H9 (cell line): ENCODE measurements around the gene ORMDL2. TPM values are rescaled to one million over a fixed set of nuclear protein-coding genes. Genes with fewer than 3 reads are reported as not detected.
A peak's percentile ranks its signal among the peaks of the same experiment; 100 is the strongest.

Experiments used
- DNase-seq: peaks from one replicate; pipeline ENCODE4 v3.0.0-alpha.2; 2017
- H2AFZ ChIP-seq: one replicate; pipeline ENCODE4 v1.6.1; 2013; ENCODE audit warnings: mild to moderate bottlenecking, low read length, control low read depth, moderate library complexity
- H2AK5ac ChIP-seq: 2 replicates; pipeline ENCODE4 v1.6.1; 2013; ENCODE audit warnings: low read length, control low read depth, mixed read lengths; ENCODE audit not compliant: insufficient read length
- H2BK120ac ChIP-seq: one replicate; pipeline ENCODE4 v1.6.1; 2013; ENCODE audit warnings: low read depth, mild to moderate bottlenecking, low read length, control low read depth, inconsistent platforms; ENCODE audit not compliant: poor library complexity, severe bottlenecking
- H2BK12ac ChIP-seq: 2 replicates; pipeline ENCODE4 v1.6.1; 2013; ENCODE audit warnings: low read length, control low read depth, mixed read lengths, low read depth; ENCODE audit not compliant: insufficient read length
- H2BK15ac ChIP-seq: 2 replicates; pipeline ENCODE4 v1.6.1; 2013; ENCODE audit warnings: low read depth, low read length, control low read depth
- H2BK20ac ChIP-seq: one replicate; pipeline ENCODE4 v1.6.1; 2013; ENCODE audit warnings: low read depth, mild to moderate bottlenecking, low read length, control low read depth, inconsistent platforms; ENCODE audit not compliant: poor library complexity, severe bottlenecking
- H2BK5ac ChIP-seq: 2 replicates; pipeline ENCODE4 v1.6.1; 2013; ENCODE audit warnings: low read length, control low read depth, mixed read lengths; ENCODE audit not compliant: insufficient read length
- H3K14ac ChIP-seq: 2 replicates; pipeline ENCODE4 v1.6.1; 2013; ENCODE audit warnings: low read length, control low read depth; ENCODE audit not compliant: insufficient read depth
- H3K18ac ChIP-seq: 2 replicates; pipeline ENCODE4 v1.6.1; 2013; ENCODE audit warnings: low read depth, mild to moderate bottlenecking, mixed read lengths, low read length, control low read depth; ENCODE audit not compliant: insufficient read length
- H3K23ac ChIP-seq: 2 replicates; pipeline ENCODE4 v1.6.1; 2013; ENCODE audit warnings: low read length, control low read depth, mixed read lengths, low read depth; ENCODE audit not compliant: insufficient read length
- H3K23me2 ChIP-seq: 2 replicates; pipeline ENCODE4 v1.6.1; 2013; ENCODE audit warnings: low read depth, mild to moderate bottlenecking, mixed read lengths, low read length, control low read depth; ENCODE audit not compliant: insufficient read length, poor library complexity, severe bottlenecking
- H3K27ac ChIP-seq: 2 replicates; pipeline ENCODE4 v1.5.1; 2013; ENCODE audit warnings: low read length, control low read depth, mixed read lengths, low read depth; ENCODE audit not compliant: insufficient read length
- H3K27me3 ChIP-seq: 2 replicates; pipeline ENCODE4 v1.6.1; 2013; ENCODE audit warnings: low read length, control low read depth, inconsistent platforms; ENCODE audit not compliant: insufficient read depth
- H3K4ac ChIP-seq: 2 replicates; pipeline ENCODE4 v1.6.1; 2013; ENCODE audit warnings: low read depth, mild to moderate bottlenecking, control low read depth, inconsistent platforms, low read length, moderate library complexity
- H3K4me1 ChIP-seq: 2 replicates; pipeline ENCODE4 v1.6.1; 2013; ENCODE audit warnings: low read length, control low read depth, inconsistent platforms; ENCODE audit not compliant: insufficient read depth
- H3K4me2 ChIP-seq: 2 replicates; pipeline ENCODE4 v1.6.1; 2013; ENCODE audit warnings: low read length, control low read depth, mixed read lengths; ENCODE audit not compliant: insufficient read length, insufficient read depth
- H3K56ac ChIP-seq: 2 replicates; pipeline ENCODE4 v1.6.1; 2013; ENCODE audit warnings: low read depth, mild to moderate bottlenecking, mixed read lengths, low read length, control low read depth; ENCODE audit not compliant: insufficient read length
- H3K79me1 ChIP-seq: 2 replicates; pipeline ENCODE4 v1.6.1; 2013; ENCODE audit warnings: low read depth, mild to moderate bottlenecking, moderate library complexity, low read length, control low read depth, inconsistent platforms; ENCODE audit not compliant: insufficient read depth, poor library complexity, severe bottlenecking
- H3K79me2 ChIP-seq: 2 replicates; pipeline ENCODE4 v1.6.1; 2013; ENCODE audit warnings: low read length, control low read depth, inconsistent platforms; ENCODE audit not compliant: insufficient read depth
- H3K9ac ChIP-seq: 2 replicates; pipeline ENCODE4 v1.6.1; 2013; ENCODE audit warnings: low read length, control low read depth, mixed read lengths; ENCODE audit not compliant: insufficient read length; ENCODE audit errors: extremely low read depth
- H3K9me3 ChIP-seq: one replicate; pipeline ENCODE4 v1.6.1; 2013; ENCODE audit warnings: low read depth, low read length, inconsistent platforms; ENCODE audit not compliant: control insufficient read depth
- H3T11ph ChIP-seq: one replicate; pipeline ENCODE4 v1.6.1; 2013; ENCODE audit warnings: mild to moderate bottlenecking, low read length, control low read depth, inconsistent platforms
- H4K20me1 ChIP-seq: one replicate; pipeline ENCODE4 v1.6.1; 2013; ENCODE audit not compliant: control insufficient read depth, insufficient read length, insufficient read depth
- H4K5ac ChIP-seq: 2 replicates; pipeline ENCODE4 v1.6.1; 2013; ENCODE audit warnings: low read depth, mild to moderate bottlenecking, mixed read lengths, low read length, control low read depth; ENCODE audit not compliant: insufficient read length
- H4K8ac ChIP-seq: replicated peaks from 2 replicates; pipeline ENCODE4 v1.6.1; 2013; ENCODE audit warnings: low read length, control low read depth, mixed read lengths, low read depth; ENCODE audit not compliant: insufficient read length
- H4K91ac ChIP-seq: 2 replicates; pipeline ENCODE4 v1.6.1; 2013; ENCODE audit warnings: low read depth, mild to moderate bottlenecking, moderate library complexity, mixed read lengths, low read length, control low read depth; ENCODE audit not compliant: insufficient read length
- H3K27ac Mint-ChIP-seq, 3 experiments: 2 replicates in 2 of 3; 3 replicates in 1 of 3; pipeline ENCODE4 v1.8.0; 2020 to 2021; ENCODE audit warnings: mixed read lengths in 3 of 3, mild to moderate bottlenecking in 1 of 3, moderate library complexity in 1 of 3
- H3K27me3 Mint-ChIP-seq: 2 replicates; pipeline ENCODE4 v1.8.0; 2021; ENCODE audit warnings: low read depth, mild to moderate bottlenecking, moderate library complexity, mixed read lengths
- H3K36me3 Mint-ChIP-seq, 3 experiments: 2 replicates in 2 of 3; 3 replicates in 1 of 3; pipeline ENCODE4 v1.8.0; 2020 to 2021; ENCODE audit warnings: low read depth in 3 of 3, mixed read lengths in 3 of 3; ENCODE audit not compliant: insufficient read depth in 1 of 3
- H3K4me1 Mint-ChIP-seq, 2 experiments: 2 replicates each; pipeline ENCODE4 v1.8.0; 2020; ENCODE audit warnings: mixed read lengths in 2 of 2
- H3K4me3 Mint-ChIP-seq, 2 experiments: 2 replicates in 1 of 2; 3 replicates in 1 of 2; pipeline ENCODE4 v1.8.0; 2020 to 2021; ENCODE audit warnings: mild to moderate bottlenecking in 2 of 2, mixed read lengths in 2 of 2, moderate library complexity in 1 of 2
- H3K9me3 Mint-ChIP-seq, 2 experiments: 2 replicates in 1 of 2; 3 replicates in 1 of 2; pipeline ENCODE4 v1.8.0; 2020; ENCODE audit warnings: mild to moderate bottlenecking in 2 of 2, mixed read lengths in 2 of 2, moderate library complexity in 1 of 2
- CTCF ChIP-seq: fragments of 200-600 bp; sonication (generic); conservative IDR thresholded peaks from 3 replicates; pipeline ENCODE4 v1.8.0; 2021; ENCODE audit warnings: antibody characterized with exemption, mild to moderate bottlenecking
- WGBS: extraction: QIAGEN DNeasy Blood & Tissue Kit; methylation state at CpG from one replicate; pipeline ENCODE4 v1.1.7; 2013; ENCODE audit warnings: missing lambda C conversion rate, low lambda C conversion rate, mixed read lengths; ENCODE audit not compliant: insufficient read length; ENCODE audit errors: extremely low coverage; 5-methylcytosine and 5-hydroxymethylcytosine counted together
- total RNA-seq: library from RNA; stranded (reverse); gene quantifications from 2 replicates; pipeline ENCODE4 v1.2.1, GENCODE V29; 2021

Gene ORMDL2
- total RNA-seq, 1 experiment from 2014 or later, result 51.3 TPM

DNA sequence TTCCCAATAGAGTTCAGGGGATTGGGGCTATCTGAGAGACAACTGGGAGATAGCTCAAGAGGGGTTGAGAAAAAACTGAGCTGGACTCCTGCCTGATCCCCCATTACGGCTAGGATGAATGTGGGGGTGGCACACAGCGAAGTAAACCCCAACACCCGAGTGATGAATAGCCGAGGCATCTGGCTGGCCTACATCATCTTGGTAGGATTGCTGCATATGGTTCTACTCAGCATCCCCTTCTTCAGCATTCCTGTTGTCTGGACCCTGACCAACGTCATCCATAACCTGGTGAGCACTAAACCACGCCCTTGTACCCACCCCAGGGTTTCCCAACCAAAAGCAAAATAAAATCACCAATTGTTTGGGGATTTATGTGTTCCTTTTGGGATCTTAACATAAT is 1.0 kb downstream of the ORMDL2 start:
- no peak overlapping the region for H2BK15ac ChIP-seq
- H2BK5ac ChIP-seq, result no peak overlapping the region
- no peak for TF ChIP-seq CTCF
- DNase-seq, result no peak
- peak overlapping the region; percentile 96 for H3K4me2 ChIP-seq
- no peak overlapping the region for H2BK20ac ChIP-seq
- peaks cover 2% of the 10 kb centered on the region; the same call in 1 of the 2 replicates for H3K4me1 ChIP-seq
- no peak overlapping the region for H3K27ac ChIP-seq
- peaks cover 12% of the 10 kb centered on the region for H3K23me2 ChIP-seq
- no CpG with 5 or more reads among the region's 6 CpGs for WGBS
- no peak overlapping the region for H3K18ac ChIP-seq
- Mint-ChIP-seq H3K36me3 (peaks cover 24 to 54% (median 51%) of the 10 kb centered on the region in 3 experiments; a peak in 6 of 7 replicates), H3K27ac (no peak overlapping the region; a peak in 1 of 7 replicates), H3K9me3 (no peaks in the 10 kb centered on the region), H3K4me3 (no peak overlapping the region), H3K4me1 (peaks cover 32% of the 10 kb centered on the region in 2 experiments), H3K27me3 (no peaks in the 10 kb centered on the region)
- no peak overlapping the region for H3K14ac ChIP-seq
- no peak overlapping the region for H2AK5ac ChIP-seq
- no peak overlapping the region for H4K5ac ChIP-seq
- no peak overlapping the region for H3K56ac ChIP-seq
- no peaks in the 10 kb centered on the region for H3K9me3 ChIP-seq
- H2BK12ac ChIP-seq, result no peak overlapping the region
- H3K23ac ChIP-seq, result no peak overlapping the region
- H3K9ac ChIP-seq, result no peak overlapping the region
- H2BK120ac ChIP-seq, result no peak overlapping the region
- no peak overlapping the region for H4K91ac ChIP-seq
- H3K79me2 ChIP-seq, result peaks cover 27% of the 10 kb centered on the region; the same call in 1 of the 2 replicates
- H2AFZ ChIP-seq, result no peak overlapping the region
- H3K4ac ChIP-seq, result no peak overlapping the region
- H3K27me3 ChIP-seq, result no peaks in the 10 kb centered on the region
- H3T11ph ChIP-seq, result no peak overlapping the region
- no peak overlapping the region for H4K8ac ChIP-seq
- H3K79me1 ChIP-seq, result peaks cover 8% of the 10 kb centered on the region
- H4K20me1 ChIP-seq, result no peaks in the 10 kb centered on the region
